ENCODE data around the gene ELFN1.

DNA sequence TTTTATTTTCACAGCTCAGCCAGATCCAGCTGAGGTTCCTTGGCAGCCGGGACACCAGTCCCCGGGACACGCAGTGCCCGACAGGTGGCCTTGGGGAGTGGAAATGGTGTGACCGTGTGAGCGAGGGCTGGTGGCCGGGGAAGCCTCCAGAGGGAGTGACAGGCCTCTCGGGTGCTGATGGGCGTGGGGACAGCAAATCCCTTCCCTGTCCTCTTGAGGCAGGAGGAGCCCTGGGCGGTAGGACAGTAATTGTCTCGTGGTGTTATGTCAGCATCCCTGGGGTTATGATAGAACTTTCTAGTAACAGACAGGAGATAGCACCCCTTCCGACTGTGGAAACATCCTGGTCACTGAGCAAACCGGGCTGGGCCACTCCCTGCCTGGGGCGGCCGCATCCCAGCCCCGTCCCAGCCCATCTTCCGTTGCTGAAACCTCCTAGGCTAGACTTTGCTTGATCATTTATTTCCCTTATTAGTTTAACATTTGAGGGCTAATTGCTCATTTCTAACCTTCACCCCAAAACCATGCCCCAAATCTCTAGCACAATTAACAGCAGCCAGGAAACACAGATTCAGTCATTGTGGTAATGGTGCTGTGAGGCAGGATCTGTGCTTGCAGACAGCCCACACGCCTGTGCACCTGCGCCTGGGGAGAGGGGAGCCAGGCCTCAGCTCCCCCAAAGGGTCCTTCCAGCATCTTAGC lies 63.3 kb downstream of the ELFN1 start:
- no peak for TF ChIP-seq POLR2A (IDR thresholded peaks at IDR 0.05)
- TF ChIP-seq, protein P1, sequence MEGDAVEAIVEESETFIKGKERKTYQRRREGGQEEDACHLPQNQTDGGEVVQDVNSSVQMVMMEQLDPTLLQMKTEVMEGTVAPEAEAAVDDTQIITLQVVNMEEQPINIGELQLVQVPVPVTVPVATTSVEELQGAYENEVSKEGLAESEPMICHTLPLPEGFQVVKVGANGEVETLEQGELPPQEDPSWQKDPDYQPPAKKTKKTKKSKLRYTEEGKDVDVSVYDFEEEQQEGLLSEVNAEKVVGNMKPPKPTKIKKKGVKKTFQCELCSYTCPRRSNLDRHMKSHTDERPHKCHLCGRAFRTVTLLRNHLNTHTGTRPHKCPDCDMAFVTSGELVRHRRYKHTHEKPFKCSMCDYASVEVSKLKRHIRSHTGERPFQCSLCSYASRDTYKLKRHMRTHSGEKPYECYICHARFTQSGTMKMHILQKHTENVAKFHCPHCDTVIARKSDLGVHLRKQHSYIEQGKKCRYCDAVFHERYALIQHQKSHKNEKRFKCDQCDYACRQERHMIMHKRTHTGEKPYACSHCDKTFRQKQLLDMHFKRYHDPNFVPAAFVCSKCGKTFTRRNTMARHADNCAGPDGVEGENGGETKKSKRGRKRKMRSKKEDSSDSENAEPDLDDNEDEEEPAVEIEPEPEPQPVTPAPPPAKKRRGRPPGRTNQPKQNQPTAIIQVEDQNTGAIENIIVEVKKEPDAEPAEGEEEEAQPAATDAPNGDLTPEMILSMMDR (IDR thresholded peaks at IDR 0.05), result no peak

Measured in uterus (tissue), 2 donors.